Liver (tissue), 9 donors: ENCODE results near the gene FKBP6. TPM values are rescaled to one million over a fixed set of nuclear protein-coding genes. Genes with fewer than 3 reads are reported as not detected.

Experiments used
- DNase-seq: peaks from one replicate; pipeline ENCODE4 v3.0.0-alpha.2; 2017; ENCODE audit warnings: low spot score
- H3K27ac ChIP-seq, 2 donors: one replicate each; pipeline ENCODE4 v1.7.0; 2013; ENCODE audit warnings: inconsistent platforms in 2 of 2, low read length in 2 of 2, control low read depth in 1 of 2, low read depth in 1 of 2, mild to moderate bottlenecking in 1 of 2
- H3K27me3 ChIP-seq, 4 donors: one replicate each; pipeline versions ENCODE4 v1.6.1 to v1.7.0; 2013; ENCODE audit warnings: low read length in 3 of 4, inconsistent platforms in 1 of 4, mild to moderate bottlenecking in 1 of 4, moderate library complexity in 1 of 4; ENCODE audit not compliant: control insufficient read depth in 4 of 4, insufficient read depth in 4 of 4
- H3K36me3 ChIP-seq, 4 donors: one replicate each; pipeline versions ENCODE4 v1.6.1 to v1.7.0; 2013; ENCODE audit warnings: low read length in 3 of 4, mild to moderate bottlenecking in 3 of 4, low read depth in 1 of 4, moderate library complexity in 1 of 4; ENCODE audit not compliant: control insufficient read depth in 4 of 4, insufficient read depth in 3 of 4
- H3K4me1 ChIP-seq, 4 donors: one replicate each; pipeline versions ENCODE4 v1.6.1 to v1.7.0; 2013; ENCODE audit warnings: low read length in 3 of 4, mild to moderate bottlenecking in 3 of 4, moderate library complexity in 1 of 4; ENCODE audit not compliant: control insufficient read depth in 4 of 4, insufficient read depth in 4 of 4
- H3K4me3 ChIP-seq, 3 donors: one replicate each; pipeline versions ENCODE4 v1.6.1 to v1.7.0; 2013; ENCODE audit warnings: low read length in 3 of 3, control low read depth in 1 of 3, low read depth in 1 of 3, mild to moderate bottlenecking in 1 of 3
- H3K9ac ChIP-seq, 2 donors: one replicate each; pipeline ENCODE4 v1.7.0; 2013; ENCODE audit warnings: low read length in 2 of 2, mild to moderate bottlenecking in 2 of 2, moderate library complexity in 2 of 2, control low read depth in 1 of 2, low read depth in 1 of 2
- H3K9me3 ChIP-seq, 4 donors: one replicate each; pipeline versions ENCODE4 v1.6.1 to v1.7.0; 2013; ENCODE audit warnings: low read length in 3 of 4; ENCODE audit not compliant: control insufficient read depth in 4 of 4
- CTCF ChIP-seq: fragments of 150-350 bp; IDR thresholded peaks from 2 replicates; pipeline ENCODE4 v1.5.1; 2017; ENCODE audit warnings: improper control_type of control experiment, low read depth, low read length; ENCODE audit not compliant: missing input control
- EGR1 ChIP-seq, 2 donors: IDR thresholded peaks; 2 replicates each; pipeline ENCODE4 v1.6.1; 2016 to 2018; ENCODE audit warnings: antibody characterized with exemption in 2 of 2, low read depth in 2 of 2
- FOXA1 ChIP-seq: IDR thresholded peaks from 2 replicates; pipeline ENCODE4 v1.6.1; 2016; ENCODE audit warnings: antibody characterized with exemption
- FOXA2 ChIP-seq: IDR thresholded peaks from 2 replicates; pipeline ENCODE4 v1.6.1; 2016; ENCODE audit warnings: antibody characterized with exemption
- GABPA ChIP-seq, 2 donors: IDR thresholded peaks in 1 of 2; conservative IDR thresholded peaks in 1 of 2; 2 replicates each; pipeline ENCODE4 v1.6.1; 2016; ENCODE audit warnings: antibody characterized with exemption in 2 of 2, mild to moderate bottlenecking in 1 of 2, moderate library complexity in 1 of 2
- HNF4A ChIP-seq, 2 donors: conservative IDR thresholded peaks; 2 replicates each; pipeline ENCODE4 v1.6.1; 2016; ENCODE audit warnings: antibody characterized with exemption in 2 of 2, mild to moderate bottlenecking in 2 of 2
- HNF4G ChIP-seq: IDR thresholded peaks from 2 replicates; pipeline ENCODE4 v1.6.1; 2016; ENCODE audit warnings: antibody characterized with exemption
- JUND ChIP-seq, 2 donors: IDR thresholded peaks; 2 replicates each; pipeline ENCODE4 v1.6.1; 2016; ENCODE audit warnings: antibody characterized with exemption in 2 of 2
- MAX ChIP-seq: IDR thresholded peaks from 2 replicates; pipeline ENCODE4 v1.6.1; 2016; ENCODE audit warnings: antibody characterized with exemption
- NR2F2 ChIP-seq: IDR thresholded peaks from 2 replicates; pipeline ENCODE4 v1.6.1; 2016; ENCODE audit warnings: antibody characterized with exemption
- RAD21 ChIP-seq, 2 donors: IDR thresholded peaks; 2 replicates each; pipeline ENCODE4 v1.6.1; 2016; ENCODE audit warnings: antibody characterized with exemption in 2 of 2, mild to moderate bottlenecking in 2 of 2
- REST ChIP-seq: IDR thresholded peaks from 2 replicates; pipeline ENCODE4 v1.6.1; 2016; ENCODE audit warnings: antibody characterized with exemption, mild to moderate bottlenecking
- RXRA ChIP-seq, 2 donors: IDR thresholded peaks; 2 replicates each; pipeline ENCODE4 v1.6.1; 2017 to 2018; ENCODE audit warnings: antibody characterized with exemption in 2 of 2, mild to moderate bottlenecking in 1 of 2
- SP1 ChIP-seq: IDR thresholded peaks from 2 replicates; pipeline ENCODE4 v1.6.1; 2018; ENCODE audit warnings: antibody characterized with exemption, mild to moderate bottlenecking
- TAF1 ChIP-seq: conservative IDR thresholded peaks from 2 replicates; pipeline ENCODE4 v1.6.1; 2016; ENCODE audit warnings: antibody characterized with exemption, mild to moderate bottlenecking
- YY1 ChIP-seq: IDR thresholded peaks from 2 replicates; pipeline ENCODE4 v1.6.1; 2016; ENCODE audit warnings: antibody characterized with exemption, mild to moderate bottlenecking
- WGBS: extraction: QIAGEN DNeasy Blood & Tissue Kit; methylation state at CpG from one replicate; pipeline ENCODE4 v1.1.7; 2013; 5-methylcytosine and 5-hydroxymethylcytosine counted together
- polyA plus RNA-seq, 2 donors: library from polyadenylated mRNA; stranded (reverse) in 1 of 2; unstranded in 1 of 2; fragments of 200-250 nt in 1 of 2; fragments of >200 nt in 1 of 2; fragmentation: Nextera tagmentation in 1 of 2; extraction: Ambion mirVana in 1 of 2; gene quantifications; one replicate each; pipeline versions ENCODE4 v1.2.1 to v1.2.3, GENCODE V29; 2013 to 2015
- total RNA-seq, 2 donors: library from RNA; depleted of rRNA; stranded (reverse); fragments of >200 nt; gene quantifications; one replicate each; pipeline ENCODE4 v1.2.3, GENCODE V29; 2014
- TF ChIP-seq, protein P1 (sequence below): IDR thresholded peaks from 2 replicates; pipeline ENCODE4 v1.6.1; 2016; ENCODE audit warnings: antibody characterized with exemption
- TF ChIP-seq, protein P2 (sequence below): IDR thresholded peaks from 2 replicates; pipeline ENCODE4 v1.6.1; 2016; ENCODE audit warnings: antibody characterized with exemption
- donor health status: healthy.
- donor health status: healthy.
- donor health status: healthy.
- donor health status: healthy.
- donor health status: healthy.

Gene FKBP6
- total and polyA plus RNA-seq, 4 donors, result not detected

GRCh38 chr7:73332447-73332846 is 4.5 kb downstream of the FKBP6 start (continued):
- TF ChIP-seq REST (no peak), TAF1 (no peak), GABPA (IDR thresholded peaks at IDR 0.05 in 1 of 2, conservative IDR thresholded peaks at IDR 0.05 in 1 of 2) (no peak)

GRCh38 chr7:73338321-73338720 is 10.4 kb downstream of the FKBP6 start:
- peaks cover 0 to 7% (median 4%) of the 10 kb centered on the region in 4 donors for H3K4me1 ChIP-seq
- H3K36me3 ChIP-seq, result no peaks in the 10 kb centered on the region
- H3K9ac ChIP-seq, result no peak overlapping the region
- H3K27ac ChIP-seq, result no peak overlapping the region
- DNase-seq, result no peak
- no peaks in the 10 kb centered on the region for H3K27me3 ChIP-seq
- WGBS, result 78% methylated on average over 10 of the region's 10 CpGs
- no peak overlapping the region for H3K4me3 ChIP-seq
- TF ChIP-seq, protein P1, sequence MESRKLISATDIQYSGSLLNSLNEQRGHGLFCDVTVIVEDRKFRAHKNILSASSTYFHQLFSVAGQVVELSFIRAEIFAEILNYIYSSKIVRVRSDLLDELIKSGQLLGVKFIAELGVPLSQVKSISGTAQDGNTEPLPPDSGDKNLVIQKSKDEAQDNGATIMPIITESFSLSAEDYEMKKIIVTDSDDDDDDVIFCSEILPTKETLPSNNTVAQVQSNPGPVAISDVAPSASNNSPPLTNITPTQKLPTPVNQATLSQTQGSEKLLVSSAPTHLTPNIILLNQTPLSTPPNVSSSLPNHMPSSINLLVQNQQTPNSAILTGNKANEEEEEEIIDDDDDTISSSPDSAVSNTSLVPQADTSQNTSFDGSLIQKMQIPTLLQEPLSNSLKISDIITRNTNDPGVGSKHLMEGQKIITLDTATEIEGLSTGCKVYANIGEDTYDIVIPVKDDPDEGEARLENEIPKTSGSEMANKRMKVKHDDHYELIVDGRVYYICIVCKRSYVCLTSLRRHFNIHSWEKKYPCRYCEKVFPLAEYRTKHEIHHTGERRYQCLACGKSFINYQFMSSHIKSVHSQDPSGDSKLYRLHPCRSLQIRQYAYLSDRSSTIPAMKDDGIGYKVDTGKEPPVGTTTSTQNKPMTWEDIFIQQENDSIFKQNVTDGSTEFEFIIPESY, result no peak
- no peak for TF ChIP-seq EGR1 (IDR thresholded peaks at IDR 0.05; ENCODE audit: low read depth in 2 of 2)
- no peak for TF ChIP-seq RAD21 (IDR thresholded peaks at IDR 0.05)
- TF ChIP-seq HNF4G, result no peak
- TF ChIP-seq SP1, result no peak
- no peak for TF ChIP-seq TAF1
- no peak for TF ChIP-seq MAX
- TF ChIP-seq GABPA (IDR thresholded peaks at IDR 0.05 in 1 of 2, conservative IDR thresholded peaks at IDR 0.05 in 1 of 2), result no peak
- no peak for TF ChIP-seq REST
- TF ChIP-seq JUND (IDR thresholded peaks at IDR 0.05), result no peak
- no peak for TF ChIP-seq YY1
- TF ChIP-seq, protein P2, sequence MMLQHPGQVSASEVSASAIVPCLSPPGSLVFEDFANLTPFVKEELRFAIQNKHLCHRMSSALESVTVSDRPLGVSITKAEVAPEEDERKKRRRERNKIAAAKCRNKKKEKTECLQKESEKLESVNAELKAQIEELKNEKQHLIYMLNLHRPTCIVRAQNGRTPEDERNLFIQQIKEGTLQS, result no peak
- TF ChIP-seq RXRA (IDR thresholded peaks at IDR 0.05), result no peak
- TF ChIP-seq FOXA1, result no peak
- TF ChIP-seq CTCF, result no peak
- no peak for TF ChIP-seq FOXA2
- no peak for TF ChIP-seq HNF4A (conservative IDR thresholded peaks at IDR 0.05)
- TF ChIP-seq NR2F2, result no peak
- no peaks in the 10 kb centered on the region for H3K9me3 ChIP-seq
